NCI-H1092 treated with DMSO at 0.1 percent for 48 hours (cell line): ENCODE results near the gene AIRE.
"Not testable (repeated sequence)": the region's sequence is repeated elsewhere in the genome, so short reads cannot be mapped to it uniquely, and the experiment has no call there.

Experiments used
- DNase-seq: peaks from one replicate; lab custom pipeline; 2025; lab: John Stamatoyannopoulos, UW

Gene AIRE

DNA sequence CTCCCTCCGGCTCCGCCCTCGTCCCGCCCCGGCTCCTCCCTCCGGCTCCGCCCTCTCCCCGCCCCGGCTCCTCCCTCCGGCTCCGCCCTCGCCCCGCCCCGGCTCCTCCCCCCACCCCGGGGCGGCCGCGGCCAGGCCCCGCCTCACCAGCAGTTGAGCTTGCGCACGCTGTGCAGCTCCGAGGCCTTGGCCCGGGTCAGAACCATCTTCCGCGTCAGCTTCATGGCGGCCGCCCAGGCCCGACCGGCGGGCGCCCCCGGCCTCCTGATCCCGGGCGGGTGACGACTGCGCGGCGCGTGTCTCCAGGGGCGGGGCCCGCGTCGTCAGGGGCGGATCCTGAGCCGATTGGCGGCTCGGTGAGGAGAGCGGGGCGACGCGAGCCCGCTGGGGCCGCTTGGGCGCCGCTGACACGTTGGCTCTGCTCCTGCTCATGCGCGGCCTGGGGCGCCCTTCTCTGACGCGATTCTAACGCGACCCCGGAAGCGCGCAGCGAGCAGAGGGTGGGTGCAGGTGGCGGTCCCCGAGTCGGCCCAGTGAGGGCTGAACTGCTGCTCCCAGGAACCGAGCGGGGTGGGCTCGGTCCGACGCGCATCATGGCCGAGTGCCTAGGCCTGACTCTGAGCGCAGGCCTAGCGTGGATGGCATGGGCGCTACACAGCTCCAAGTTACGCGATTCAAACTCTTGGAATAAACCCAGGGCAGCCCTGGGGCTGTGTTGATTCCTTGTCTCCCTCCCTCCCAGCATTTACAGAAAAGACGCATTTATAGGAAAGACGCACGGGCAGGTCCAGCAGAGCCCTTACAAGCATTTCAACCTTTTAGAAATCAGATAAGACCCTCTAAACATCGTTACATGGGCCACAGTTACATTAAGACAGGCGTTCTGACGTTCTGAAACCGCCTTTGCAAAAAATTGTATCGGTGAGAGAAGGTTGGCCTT is 53.6 kb downstream of the AIRE start, which contains the start of gene CFAP410:
Gene CFAP410 (minus strand): TSS at position 420 of the 940 bp plus-strand sequence. CDS start 196 bp downstream, at position 224.
- peak; percentile 96 for DNase-seq

- not testable (repeated sequence) for DNase-seq
Measured at GRCh38 chr21:44341726-44342458, 56.2 kb downstream of the AIRE start.

- DNase-seq, result not testable (repeated sequence)
Measured at GRCh38 chr21:44342981-44343380, 57.3 kb downstream of the AIRE start.

- DNase-seq, result no peak
Measured at GRCh38 chr21:44344541-44345183, 59.0 kb downstream of the AIRE start.

DNA sequence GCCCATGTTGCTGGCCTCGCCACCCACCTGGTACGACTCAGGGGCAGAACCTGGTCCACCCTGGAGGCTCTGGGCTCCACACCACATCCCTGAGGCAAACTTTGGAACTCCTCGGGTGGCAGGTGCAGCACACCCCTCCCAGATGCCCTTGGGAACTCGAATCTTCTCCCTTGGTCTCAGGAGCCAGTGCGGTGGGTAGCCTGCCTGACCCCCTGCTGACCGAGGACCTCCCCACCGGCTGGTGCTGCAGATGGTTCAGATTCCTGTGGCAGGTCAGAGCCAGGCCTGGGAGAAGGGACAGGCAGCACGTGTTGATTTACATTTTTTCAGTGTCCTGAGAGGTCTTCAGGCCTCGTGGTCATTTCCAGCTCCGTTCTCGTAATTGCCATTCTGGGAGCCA is 59.8 kb downstream of the AIRE start:
- DNase-seq, result no peak

- peak; percentile 83 for DNase-seq
Measured at GRCh38 chr21:44347911-44348451, 62.3 kb downstream of the AIRE start.
